Middle frontal gyrus (tissue), 1 donor: Measurements from ENCODE around the gene STARD3NL.
A peak's percentile ranks its signal among the peaks of the same experiment; 100 is the strongest.

Source experiments
- DNase-seq: peaks from one replicate; pipeline ENCODE4 v3.0.0-alpha.2; 2015; ENCODE audit warnings: low spot score; ENCODE audit errors: extremely low spot score

Gene STARD3NL

DNA sequence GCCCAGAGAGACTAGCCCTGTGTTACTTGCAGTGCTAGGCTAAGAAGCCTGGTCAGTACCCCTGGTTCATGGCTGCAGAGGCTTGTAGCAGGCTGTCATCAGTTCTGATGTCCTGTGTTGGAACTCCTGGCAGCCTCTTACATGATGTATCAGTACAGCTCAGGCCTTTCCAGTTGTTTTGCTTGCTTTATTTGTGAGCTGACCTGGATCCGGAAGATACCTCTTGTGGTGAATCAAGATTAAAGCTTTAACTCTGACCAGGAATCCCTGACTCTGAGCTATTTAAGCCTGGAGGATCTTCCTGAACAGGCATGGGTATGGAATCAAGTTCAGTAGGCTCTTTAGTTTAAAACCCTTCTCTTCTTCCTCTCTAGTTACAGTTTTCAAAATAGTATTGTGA, 4.4 kb downstream of the STARD3NL start:
- no peak for DNase-seq

DNA sequence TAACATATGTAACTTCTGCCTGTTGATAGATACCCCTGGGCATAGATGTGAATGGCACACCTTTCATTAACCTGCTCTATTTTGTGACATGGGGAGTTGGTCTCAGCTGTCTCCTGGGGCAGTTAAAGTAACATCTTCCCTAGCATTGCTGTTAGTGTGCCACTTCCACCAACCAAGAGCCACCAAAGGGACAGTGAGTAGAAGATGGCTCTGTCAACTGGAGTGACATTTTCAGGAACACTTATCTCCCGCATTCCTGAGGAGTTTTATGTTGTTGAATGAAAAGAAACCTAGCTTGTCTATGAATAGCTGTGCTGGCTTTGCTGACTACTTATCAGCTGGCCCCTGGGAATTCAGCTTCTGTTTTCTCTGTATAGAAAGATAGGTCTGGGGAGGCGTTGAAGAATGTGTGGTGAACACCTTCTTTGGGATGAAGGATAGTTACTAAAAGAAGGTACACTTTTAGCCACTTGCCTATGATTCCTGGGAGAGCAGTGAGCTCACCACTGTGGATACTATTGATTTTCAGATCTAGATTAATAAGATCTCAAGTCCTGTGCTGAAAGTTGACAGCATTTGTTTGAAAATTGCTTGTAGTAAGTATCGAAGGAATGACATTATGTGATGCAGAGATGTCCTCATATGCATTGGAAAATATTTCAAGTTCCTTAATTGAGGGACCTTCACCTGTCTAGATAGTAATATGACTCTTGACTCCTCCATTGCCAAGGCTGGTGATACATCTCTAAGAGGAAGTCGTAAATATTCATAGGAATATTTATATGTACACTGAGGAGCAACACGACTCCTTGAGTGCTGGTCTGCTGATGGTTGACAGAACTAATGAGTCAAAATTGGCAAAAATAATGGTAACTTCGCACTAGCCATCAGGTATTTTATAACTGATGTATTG, 7.6 kb downstream of the STARD3NL start:
- no peak for DNase-seq

DNA sequence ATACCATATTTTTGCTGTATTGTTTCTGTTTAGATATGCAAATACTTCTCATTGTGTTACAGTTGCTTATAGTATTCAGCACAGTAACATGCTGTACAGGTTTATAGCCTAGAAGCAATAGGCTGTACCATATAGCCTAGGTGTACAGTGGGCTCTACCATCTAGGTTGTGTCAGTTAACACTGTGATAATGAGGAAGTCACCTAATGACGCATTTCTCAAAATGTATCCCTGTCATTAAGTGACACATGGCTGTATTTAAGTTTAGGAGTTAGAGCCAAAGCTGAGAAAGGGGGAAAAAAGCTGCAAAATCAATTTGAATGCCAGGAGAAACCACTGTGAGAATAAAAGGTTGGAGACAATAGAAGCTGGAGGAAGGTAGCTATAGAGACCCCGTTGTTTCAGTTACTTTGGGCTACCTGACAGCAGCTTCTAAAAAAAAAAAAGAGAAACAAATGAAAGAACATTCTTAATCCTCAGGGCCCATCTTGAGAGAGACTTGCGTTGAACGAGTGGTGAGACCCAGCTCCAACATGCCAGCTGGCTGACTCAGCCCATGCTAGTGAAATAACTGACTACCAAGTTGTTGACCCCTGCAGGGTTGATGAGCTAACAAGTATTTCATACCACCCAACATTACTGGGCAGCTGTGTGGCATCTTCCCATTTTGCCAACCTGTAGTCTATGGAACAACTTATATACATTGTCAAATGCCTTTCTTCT, 8.7 kb downstream of the STARD3NL start:
- DNase-seq: no peak

DNA sequence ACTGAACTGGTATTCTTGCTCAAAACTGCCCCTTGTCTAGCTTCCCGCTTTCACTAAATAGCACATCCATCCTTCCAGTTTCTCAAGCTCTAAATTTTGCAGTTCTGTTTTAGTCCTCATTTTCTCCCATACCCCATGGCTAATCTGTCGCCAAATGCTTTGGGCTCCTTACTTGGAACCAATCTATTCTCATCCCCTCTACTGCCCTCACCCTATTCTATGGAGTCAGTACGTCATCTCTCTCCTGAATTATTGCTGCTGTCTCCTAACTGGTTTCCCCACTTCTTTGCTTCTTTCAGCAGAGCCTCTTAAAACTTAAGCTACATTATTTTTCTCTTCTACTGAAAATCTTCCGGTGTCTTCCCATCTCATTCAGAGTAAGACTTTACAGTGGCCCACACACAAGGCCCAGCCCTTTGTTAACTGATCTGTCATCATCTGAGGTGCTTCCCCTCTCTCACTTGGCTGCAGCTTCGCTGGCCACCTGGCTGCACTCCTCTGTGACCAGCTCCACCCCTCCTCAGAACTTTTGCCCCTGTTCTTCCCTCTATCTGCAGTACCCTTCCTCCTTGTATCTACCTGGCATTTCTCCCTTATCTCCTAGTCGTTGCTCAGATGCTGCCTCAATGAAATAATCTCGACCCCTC, 9.9 kb downstream of the STARD3NL start:
- DNase-seq: no peak

DNA sequence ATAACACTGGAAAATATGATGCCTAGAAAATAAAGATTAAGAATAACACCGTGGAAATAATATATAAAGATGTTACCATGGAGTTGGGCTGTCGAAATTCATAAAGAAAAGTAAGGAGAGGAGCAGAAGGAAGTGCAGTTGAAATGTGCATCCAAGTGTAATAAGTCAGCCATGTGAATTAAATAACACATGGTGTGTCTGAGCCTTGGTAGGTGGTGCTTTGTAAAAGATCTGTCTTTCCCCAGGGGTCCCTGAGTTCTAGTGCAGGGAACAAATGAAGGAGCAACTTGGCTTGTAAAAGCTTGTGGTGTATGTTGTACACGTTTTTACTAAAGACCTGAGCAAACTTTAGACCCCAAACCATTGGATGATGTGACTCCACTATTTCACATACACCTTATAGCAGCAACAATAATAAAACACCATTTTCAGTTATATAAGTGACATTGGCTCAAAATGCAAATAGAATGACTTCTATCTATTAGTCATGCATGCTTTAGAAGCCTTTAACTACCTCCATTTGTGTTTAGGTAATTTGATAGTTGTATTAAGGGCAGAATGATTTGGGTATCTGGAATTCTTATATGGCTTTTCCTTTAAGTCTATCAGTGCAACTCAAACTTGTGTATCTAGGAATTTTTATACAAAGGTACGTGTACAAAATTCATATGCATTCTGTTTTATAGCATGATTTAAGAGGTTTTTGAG, 11.3 kb downstream of the STARD3NL start:
- DNase-seq: no peak

DNA sequence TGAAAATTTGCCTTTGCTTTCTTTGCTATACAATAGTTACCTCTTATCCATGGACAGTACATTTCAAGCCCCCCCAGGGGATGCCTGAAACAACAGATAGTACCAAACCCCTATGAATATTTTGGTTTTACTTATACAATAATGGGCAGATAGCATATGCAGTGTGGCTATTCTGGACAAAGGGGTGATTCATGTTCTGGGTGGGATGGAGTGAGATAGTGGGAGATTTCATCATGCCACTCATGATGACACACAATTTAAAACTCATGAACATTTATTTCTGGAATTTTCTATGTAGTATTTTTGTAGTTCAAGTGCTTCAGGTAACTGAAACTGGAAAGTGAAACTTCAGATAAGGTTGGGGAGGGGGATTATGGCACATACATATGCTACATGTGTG, 12.0 kb downstream of the STARD3NL start:
- no peak for DNase-seq

DNA sequence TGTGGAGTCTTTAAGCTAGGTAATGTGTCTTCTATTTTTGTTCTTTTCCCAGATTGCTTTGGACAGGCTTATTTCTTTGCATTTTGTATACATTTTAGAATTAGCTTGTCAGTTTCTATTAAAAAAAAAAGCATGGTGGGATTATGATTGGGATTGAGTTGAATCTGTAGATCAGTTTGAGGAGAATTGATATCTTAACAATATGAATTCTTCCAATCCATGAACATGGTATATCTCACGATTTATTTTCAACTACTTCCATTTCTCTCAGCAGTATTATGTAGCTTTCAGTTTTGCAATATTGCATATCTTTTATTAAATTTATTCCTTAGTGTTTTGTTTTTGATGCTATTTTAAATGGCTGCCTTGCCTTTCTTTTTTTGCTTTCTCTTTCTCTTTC, 13.7 kb downstream of the STARD3NL start:
- DNase-seq: no peak

DNA sequence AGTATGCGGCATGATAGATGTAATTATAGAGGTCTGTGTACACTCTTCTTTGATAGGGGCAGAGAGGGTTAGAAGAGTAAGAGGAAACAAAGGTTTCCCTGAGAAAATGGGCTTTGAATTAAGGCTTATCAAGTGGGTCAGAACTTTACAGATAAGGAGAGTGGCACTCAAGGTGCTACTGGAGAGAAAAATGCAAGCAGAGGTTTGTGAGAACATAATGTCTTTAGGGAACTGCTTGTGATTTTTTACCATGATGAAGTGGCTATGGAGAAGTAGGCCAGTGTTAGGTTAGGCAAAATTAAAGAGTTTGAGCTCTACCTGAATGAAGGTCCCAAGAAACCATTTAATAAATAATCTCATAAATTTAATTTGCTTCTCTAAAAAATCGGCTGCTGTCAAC, 14.3 kb downstream of the STARD3NL start:
- DNase-seq: no peak

DNA sequence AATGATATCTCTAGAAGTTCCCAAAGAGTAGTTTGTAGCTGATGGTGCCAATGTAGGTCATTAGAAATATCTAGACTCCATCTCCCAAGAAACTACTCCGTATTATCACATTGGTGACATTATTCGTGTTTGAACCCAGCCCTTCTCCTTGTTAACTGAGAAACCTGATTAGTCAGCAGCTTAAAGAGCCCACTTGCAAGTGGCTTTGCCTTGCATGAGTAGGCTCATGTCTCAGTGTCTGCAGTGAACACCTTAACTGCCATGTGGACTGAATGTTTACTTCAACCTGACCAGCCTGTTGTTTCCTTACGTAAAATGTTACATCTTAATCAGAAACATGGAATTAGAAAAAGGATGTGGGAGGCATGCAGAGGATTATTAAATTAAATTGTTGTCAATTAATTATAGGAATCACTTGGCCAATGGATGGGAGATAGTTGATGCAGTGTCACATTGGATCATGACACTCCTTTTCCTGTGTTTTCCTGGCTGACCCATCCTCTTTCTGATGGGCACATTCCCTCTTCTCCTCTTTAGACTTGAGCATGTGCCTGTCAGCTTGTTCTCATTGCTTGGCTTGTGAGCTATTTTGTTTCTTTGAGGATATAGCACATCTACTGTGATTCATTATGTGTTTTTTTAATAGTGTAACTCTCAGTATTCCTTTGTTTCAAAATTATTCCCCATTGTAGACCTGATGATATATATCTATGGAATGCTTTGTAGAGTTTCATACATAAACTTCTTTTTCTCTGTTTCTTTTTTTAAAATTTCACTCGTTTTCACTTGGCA, 18.0 kb downstream of the STARD3NL start:
- DNase-seq: no peak

DNA sequence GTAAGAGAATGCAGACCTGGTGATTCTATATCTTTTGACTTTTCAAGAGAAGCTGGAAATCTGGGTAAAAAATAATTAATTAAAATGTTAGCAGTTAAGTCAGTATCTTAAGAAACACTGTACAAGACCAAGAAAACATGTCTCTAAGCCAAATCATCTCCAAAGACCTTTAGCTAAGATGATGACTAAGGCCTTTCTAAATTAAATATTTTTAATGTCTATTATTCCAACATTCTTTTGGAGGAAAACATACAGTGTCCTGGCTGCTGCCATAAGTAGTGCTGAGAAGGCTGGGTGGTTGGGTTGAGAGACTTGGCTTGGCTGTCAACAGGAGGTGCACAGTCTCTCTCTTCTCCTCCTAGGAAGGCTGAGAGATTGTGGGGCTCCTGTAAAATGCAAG, 20.3 kb downstream of the STARD3NL start:
- no peak for DNase-seq

DNA sequence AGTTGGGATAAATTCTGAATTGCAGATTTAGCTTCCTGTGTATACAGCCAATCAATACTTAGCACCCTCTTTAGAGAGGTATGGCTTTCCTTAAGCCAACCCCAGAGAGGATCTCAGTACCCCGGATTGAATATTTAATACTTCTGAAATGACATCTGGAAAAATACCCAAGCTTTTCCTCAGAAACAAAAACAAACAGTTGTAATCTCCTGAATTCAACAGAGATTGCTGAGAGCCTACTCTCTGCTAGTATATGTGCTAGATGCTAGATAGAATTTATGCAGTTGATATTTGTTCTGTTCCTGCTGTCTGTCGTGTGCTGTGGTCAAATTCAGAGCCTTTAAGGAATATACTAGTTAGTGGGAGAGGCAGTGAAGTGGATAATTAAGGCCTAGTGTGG, 21.1 kb downstream of the STARD3NL start:
- DNase-seq: no peak

DNA sequence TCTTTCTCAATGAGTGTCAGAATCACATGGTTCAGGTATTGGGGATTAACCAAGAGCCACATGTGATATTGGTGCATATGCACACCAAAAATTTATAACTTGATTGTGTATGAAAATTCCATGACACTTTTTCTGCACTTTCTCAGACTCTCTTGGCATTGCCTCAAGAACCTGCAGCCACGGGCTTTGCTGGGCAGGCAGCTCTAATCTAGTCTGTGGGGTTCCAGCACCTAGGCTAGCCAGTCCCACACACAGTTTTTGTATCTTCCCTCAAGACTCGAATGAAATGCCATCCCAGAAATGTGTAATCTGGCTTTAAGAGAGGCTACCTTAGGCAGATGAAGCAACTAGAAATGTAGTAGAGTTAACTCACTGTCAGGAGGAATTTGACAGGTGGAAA, 21.7 kb downstream of the STARD3NL start:
- DNase-seq: no peak

DNA sequence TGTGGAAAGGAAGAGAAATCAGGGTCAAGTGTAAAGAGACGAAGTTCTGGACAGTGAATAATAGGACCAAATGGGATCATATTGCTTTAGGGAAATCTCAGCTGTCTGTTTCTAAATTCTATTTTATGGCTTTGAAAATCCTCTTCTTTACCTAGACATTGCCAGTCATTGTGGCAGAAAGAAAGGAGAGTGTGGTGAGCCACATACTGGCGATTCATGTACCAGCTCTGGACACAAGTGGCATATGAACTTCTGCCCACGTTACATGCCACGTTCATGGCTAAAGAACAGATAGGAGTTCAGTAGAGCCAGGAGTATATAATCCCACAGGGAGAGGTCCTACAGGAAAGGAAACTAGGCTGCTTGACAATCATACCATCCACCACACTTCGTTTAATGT, 28.0 kb downstream of the STARD3NL start:
- DNase-seq: no peak

DNA sequence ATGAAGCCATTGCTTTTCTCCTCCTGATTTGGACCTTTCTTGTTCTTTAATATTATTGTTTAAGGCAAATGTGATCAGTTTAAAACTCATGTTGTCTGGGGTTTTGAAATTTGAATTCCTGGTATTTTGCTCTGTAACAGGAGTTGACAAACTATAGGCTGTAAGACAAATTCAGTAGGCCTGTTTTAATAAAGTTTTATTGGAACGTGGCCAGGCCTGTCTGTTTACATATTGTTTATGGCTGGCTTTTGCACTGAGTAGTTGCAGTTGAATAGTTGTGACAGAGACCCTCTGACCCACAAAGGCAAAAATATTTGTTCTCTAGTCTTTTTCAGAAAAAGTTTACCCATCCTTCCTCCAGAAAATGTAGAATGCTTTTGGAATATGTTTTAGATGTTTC, 29.8 kb downstream of the STARD3NL start:
- DNase-seq: no peak

DNA sequence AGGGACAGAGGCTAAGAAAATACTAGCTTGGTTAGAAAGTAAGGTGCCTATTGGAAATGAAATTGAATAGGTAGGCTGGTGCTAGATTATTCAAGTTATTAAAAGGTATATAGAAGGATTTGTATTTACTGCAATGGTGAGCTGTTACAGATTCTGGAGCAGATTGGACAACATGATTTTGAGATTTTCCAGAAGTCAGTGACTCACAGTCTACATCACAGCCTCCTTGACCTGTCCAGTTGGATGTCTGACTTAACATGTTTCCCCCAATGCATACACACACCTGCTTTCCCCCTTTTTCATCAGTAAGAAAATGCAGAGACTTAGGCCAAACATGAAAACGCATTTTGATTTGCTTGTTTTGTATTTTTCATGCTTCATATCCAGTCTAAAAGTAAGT, 33.4 kb downstream of the STARD3NL start:
- no peak for DNase-seq

DNA sequence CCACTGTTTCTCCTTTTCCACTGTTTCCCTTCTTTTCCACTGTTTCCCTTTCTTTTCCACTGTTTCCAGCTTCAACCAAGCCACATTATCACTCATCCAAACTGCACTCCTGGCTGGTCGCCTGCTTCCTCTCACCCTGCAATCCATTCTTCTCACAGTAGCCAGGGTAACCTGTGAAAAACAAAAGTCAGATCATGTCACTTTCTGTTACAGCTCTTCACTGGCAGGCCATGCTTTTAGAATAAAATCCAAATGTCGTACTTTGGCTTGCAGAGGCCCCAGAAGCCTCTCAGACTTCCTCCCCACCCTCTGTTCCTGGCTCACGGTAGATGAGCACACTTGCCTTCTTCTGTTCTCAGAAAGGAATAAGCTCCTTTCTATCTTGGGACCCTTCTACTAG, 33.9 kb downstream of the STARD3NL start:
- DNase-seq: no peak

DNA sequence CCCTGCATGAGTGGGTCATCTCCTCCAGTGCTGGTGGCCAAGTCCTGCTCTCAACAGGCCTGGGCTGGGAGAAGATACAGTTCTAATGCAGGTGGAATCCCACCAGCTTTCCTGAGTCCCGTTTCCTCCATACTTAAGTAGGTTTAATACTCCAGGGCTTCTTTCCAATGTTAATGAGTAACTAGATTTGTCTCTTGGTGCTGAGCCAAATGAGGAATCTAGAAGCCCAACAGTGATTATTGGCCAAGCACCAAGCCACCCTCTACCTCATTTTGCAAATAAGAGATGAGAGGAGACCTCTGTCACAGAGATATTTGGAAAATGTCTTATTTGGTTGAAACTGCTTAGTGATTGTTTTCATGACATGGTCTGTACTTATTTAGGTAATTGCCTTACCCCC, 37.1 kb downstream of the STARD3NL start:
- no peak for DNase-seq

DNA sequence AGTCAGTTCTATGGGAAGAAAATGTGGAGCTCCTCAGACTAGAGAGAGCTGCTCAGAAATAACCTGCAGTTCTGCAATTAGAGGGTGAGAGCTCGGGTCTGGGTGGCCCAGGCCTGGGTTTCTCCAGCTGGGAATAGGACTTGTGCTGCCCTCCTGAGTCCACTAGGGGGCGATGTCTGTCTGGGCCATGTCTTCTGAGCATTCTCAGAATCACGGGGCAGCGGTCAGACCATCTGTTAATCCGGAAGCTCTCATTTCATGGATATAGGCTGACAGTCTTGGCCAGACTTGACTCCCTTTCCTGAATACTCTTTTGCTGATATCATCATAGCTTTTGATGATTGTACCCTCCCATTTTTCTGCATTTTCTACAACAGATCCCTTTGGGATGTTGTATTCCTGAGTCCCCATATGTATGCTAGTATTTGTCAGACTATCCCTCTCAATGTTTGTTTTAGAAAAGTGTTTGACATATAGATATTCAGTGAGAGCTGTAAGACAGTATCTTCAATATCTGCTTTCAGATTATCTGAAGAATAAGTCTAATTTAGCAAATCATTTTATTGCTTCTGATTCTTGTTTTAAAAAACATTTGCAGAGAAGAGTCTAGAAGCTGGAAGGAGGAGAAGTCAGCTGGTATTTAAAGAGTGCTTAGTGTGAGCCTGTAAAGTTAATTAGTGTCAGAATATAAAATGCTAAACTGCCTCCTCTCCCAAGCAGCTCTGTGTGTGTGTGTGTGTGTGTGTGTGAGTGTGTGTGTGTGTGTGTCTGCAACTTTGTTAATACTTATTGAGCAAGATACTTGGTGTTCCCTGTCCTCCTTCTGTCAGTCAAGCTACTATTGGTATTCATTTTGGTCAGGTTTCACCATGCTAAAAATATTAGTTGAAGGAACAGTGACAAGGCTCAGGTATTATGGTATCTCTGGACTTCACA, 38.0 kb downstream of the STARD3NL start:
- peak; percentile 48 for DNase-seq

DNA sequence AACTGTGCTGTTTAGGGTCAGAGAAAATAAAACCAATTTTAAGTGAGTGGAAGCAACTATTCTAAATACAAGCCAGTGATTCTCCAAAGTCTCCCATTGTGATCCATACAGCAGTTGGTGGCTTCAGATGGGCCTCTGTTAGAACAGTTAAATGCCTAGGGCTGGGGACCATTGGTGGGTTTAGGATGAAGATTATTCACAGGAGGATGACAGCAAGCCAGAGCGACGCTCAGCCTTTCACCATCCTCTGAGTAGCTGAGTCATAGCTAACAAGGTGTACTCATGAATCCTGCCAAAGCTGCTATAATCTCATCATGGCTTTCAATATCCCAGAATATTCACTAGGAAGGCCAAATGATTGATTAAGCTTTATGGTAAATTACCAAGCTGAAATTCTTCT, 39.6 kb downstream of the STARD3NL start:
- DNase-seq: no peak

DNA sequence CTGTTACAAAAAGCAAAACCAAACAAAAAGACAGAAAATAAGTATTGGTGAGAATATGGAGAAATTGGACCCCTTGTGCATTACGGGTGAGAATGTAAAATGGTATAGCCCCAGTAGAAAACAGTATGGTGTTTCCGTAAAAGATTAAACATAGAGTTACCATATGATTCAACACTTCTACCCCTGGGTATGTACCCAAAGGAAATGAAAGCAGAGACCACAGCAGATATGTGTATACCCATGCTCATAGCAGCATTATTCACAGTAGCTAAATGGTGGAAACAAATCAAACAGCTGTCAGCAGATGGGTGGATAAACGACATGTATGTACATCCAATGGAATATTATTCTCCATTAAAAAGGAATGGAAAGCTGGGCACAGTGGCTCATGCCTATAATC, 42.4 kb downstream of the STARD3NL start:
- no peak for DNase-seq
